MG63 (cell line): ENCODE data around the gene EIF5A. TPM values are rescaled to one million over a fixed set of nuclear protein-coding genes. Genes with fewer than 3 reads are reported as not detected.

Experiments used
- DNase-seq: peaks from one replicate; pipeline ENCODE4 v3.0.0-alpha.2; 2020
- H3K27me3 ChIP-seq: fragments of 250-450 bp; sonication (Bioruptor Pico); 2 replicates; pipeline ENCODE4 v1.5.1; 2020; ENCODE audit warnings: mild to moderate bottlenecking, moderate library complexity
- H3K36me3 ChIP-seq: fragments of 250-450 bp; sonication (Bioruptor Pico); 2 replicates; pipeline ENCODE4 v1.5.1; 2020; ENCODE audit warnings: mild to moderate bottlenecking, moderate library complexity
- H3K4me3 ChIP-seq: fragments of 250-450 bp; sonication (Bioruptor Pico); 2 replicates; pipeline ENCODE4 v1.5.1; 2020; ENCODE audit warnings: mild to moderate bottlenecking, moderate library complexity
- H3K9me3 ChIP-seq: fragments of 250-450 bp; sonication (Bioruptor Pico); 2 replicates; pipeline ENCODE4 v1.5.1; 2020; ENCODE audit warnings: mild to moderate bottlenecking, moderate library complexity
- total RNA-seq: library from RNA; depleted of rRNA; stranded (reverse); fragments of >200 nt; shearing (Covaris generic); gene quantifications from 2 replicates; pipeline ENCODE4 v1.2.3, GENCODE V29; 2014; ENCODE audit warnings: low replicate concordance

Gene EIF5A
- total RNA-seq, 1 experiment from 2014 or later, result 1,396 TPM

DNA sequence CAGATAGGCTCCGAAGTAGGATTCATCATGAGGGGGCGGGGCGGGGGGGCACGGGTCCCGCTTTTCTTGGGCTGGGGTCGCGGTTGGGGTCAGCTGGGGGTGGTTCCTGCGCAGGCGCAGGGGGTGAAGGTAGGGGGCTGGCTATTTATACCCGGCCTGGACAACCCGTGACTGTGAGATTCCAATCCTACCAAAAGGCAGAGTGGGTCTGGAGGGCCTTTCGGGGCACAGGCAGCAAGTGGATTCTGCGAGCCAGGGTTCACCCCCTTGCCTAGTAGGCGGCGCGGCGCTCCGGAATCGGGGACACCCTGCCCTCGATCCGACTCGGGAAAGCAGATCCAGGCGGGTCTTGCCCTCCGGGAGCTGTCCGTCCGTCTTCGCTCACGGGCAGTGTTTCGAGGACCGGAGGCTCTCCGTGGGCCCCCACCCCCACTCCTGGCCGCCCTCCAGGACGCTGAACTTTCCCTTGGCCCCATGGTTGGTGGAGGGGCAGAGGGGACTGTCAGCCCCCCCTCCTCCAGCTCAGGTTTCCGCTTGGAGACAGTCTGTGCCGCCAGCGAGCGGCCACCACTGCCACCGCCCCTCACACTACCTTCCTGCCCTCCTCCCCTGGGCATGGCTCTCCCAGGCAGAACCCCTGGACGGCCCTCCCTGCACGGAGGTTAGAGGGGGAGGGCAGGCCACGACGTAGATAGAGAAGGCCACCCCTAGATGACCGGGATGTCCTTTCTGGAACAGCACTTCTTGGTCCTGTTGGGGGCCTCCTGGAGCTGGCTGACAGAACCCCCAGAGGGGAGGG, 25.3 kb upstream of the EIF5A start:
- no peak for DNase-seq
- no peaks in the 10 kb centered on the region for H3K27me3 ChIP-seq
- no peaks in the 10 kb centered on the region for H3K36me3 ChIP-seq
- no peaks in the 10 kb centered on the region for H3K9me3 ChIP-seq
- H3K4me3 ChIP-seq, result no peak overlapping the region

DNA sequence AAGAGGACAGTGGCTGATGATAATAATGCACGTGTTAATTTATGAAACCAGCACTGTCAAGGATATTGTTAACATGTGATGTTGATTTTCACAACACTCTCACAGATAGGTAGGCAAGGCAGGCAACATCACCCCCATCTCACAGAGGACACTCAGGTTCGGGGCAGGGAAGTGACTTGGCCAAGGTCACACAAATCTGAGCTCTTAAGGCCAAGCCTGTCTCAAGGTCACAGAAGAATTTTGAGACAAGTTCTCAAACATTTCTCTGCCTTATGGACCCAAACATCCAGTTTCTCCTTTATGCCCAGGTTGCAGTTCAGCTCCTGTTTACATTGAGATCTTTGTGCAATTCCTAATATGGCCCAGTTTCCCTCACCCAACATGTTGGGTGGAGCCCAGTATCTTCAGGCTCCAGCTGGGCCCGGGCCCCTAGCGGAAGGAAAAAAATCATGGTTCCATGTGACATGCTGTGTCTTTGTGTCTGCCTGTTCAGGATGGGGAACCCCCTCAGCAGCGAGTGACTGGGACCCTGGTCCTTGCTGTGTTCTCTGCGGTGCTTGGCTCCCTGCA, 24.6 kb upstream of the EIF5A start:
- Histone ChIP-seq H3K36me3 (no peaks in the 10 kb centered on the region), H3K27me3 (no peaks in the 10 kb centered on the region), H3K4me3 (no peak overlapping the region), H3K9me3 (no peaks in the 10 kb centered on the region)
- DNase-seq, result no peak

DNA sequence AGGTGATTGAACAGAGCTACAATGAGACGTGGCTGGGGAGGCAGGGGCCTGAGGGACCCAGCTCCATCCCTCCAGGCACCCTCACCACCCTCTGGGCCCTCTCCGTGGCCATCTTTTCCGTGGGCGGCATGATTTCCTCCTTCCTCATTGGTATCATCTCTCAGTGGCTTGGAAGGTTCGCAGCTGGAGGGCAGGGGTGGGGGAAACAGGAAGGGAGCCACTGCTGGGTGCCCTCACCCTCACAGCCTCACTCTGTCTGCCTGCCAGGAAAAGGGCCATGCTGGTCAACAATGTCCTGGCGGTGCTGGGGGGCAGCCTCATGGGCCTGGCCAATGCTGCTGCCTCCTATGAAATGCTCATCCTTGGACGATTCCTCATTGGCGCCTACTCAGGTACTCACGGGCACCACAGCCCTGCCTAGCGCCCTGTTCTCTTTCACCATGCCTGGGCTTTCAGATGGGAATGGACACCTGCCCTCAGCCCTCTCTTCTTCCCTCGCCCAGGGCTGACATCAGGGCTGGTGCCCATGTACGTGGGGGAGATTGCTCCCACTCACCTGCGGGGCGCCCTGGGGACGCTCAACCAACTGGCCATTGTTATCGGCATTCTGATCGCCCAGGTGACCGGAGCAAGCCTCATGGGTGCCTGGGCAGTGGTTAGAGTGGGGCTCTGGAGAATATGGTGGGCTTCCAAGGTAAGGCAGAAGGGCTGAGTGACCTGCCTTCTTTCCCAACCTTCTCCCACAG, 23.8 kb upstream of the EIF5A start:
- Histone ChIP-seq H3K4me3 (no peak overlapping the region), H3K9me3 (no peaks in the 10 kb centered on the region), H3K36me3 (no peaks in the 10 kb centered on the region), H3K27me3 (no peaks in the 10 kb centered on the region)
- no peak for DNase-seq

DNA sequence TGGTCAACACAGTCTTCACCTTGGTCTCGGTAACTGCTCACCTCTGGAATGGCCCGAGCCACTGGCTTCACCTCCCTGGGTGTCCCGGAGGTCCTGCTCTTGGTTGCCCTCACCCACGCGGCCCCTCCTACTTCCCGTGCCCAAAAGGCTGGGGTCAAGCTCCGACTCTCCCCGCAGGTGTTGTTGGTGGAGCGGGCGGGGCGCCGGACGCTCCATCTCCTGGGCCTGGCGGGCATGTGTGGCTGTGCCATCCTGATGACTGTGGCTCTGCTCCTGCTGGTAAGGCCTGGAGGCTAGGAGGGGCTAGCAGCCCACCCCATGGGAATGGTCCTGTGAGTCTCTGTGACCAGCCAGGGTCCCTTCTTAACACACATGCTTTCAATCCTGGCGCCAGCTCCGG, 22.5 kb upstream of the EIF5A start:
- H3K4me3 ChIP-seq, result no peak overlapping the region
- H3K36me3 ChIP-seq, result no peaks in the 10 kb centered on the region
- no peaks in the 10 kb centered on the region for H3K9me3 ChIP-seq
- no peak for DNase-seq
- H3K27me3 ChIP-seq, result no peaks in the 10 kb centered on the region

DNA sequence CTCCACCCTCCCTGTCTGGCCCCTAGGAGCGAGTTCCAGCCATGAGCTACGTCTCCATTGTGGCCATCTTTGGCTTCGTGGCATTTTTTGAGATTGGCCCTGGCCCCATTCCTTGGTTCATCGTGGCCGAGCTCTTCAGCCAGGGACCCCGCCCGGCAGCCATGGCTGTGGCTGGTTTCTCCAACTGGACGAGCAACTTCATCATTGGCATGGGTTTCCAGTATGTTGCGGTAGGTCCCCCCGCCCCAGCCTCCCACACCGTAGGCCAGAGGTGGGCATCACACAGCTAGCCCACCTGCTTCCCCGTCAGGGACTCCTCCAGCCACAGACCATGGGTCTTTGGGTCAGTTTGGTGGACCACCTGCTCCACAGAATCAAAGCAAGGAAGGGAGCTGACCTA, 21.7 kb upstream of the EIF5A start:
- Histone ChIP-seq H3K9me3 (no peaks in the 10 kb centered on the region), H3K36me3 (no peaks in the 10 kb centered on the region), H3K4me3 (no peak overlapping the region), H3K27me3 (no peaks in the 10 kb centered on the region)
- no peak for DNase-seq

DNA sequence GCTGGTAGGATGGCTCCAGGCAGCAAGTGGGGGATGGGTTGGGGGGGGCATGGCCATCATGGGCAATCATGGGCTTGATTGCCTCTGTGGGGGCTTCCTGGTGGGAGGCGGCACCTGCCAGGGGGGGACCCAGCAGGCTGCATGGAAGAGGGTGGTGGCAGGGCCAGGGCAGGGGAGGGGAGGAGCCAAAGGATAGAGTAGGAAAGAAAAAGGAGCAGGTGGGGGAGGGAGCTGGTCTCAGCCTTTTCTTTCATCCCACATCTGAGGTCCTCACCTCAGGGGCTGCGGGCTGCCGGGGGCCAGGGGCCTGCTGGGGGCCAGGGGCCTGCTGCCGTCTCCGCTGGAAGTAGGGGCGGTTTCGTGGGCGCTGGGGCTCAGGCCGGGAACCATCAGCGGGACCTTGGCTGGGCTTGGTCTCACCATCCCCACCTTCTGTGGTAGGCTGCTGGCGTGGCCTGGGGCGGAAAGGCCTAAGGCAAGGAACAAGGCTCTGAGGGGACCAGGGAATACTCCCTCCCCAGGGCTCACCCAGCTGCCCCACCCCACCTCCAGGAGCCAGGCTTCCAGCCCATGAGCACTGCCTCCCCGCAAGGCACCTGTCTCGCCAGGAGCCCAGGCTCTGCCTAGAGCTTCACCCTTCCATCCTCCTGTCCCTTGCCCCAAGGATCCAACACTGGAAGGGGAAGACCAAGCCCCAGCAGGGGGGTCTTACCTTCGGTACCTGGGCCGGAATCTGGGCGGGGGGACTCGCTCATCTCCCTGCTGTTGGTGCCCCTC, 18.0 kb upstream of the EIF5A start:
- H3K36me3 ChIP-seq, result no peaks in the 10 kb centered on the region
- DNase-seq, result no peak
- H3K27me3 ChIP-seq, result no peaks in the 10 kb centered on the region

DNA sequence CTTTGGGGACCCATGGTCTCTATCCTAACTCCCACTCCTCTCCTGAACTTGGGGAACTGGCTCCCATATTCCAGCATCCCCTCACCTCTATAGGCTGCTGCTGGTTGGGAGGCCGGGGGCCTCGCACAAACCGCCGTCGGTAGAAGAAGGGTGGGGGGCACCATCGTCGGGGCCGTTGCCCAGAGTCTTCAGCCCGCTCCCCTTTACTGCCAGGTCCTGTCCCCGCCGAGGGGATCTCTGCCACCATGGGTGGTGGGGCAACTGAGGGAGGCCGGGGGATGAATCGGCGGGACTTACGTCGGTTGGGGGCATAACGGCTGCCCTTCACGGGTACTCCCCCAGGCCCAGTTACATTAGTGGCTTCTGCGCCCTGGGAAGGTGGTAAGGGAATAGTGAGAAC, 17.3 kb upstream of the EIF5A start:
- no peaks in the 10 kb centered on the region for H3K27me3 ChIP-seq
- no peaks in the 10 kb centered on the region for H3K9me3 ChIP-seq
- no peaks in the 10 kb centered on the region for H3K36me3 ChIP-seq
- H3K4me3 ChIP-seq, result no peak overlapping the region
- no peak for DNase-seq

More for the DNA sequence above, 18.0 kb upstream of the EIF5A start:
- H3K4me3 ChIP-seq, result no peak overlapping the region
- no peaks in the 10 kb centered on the region for H3K9me3 ChIP-seq

DNA sequence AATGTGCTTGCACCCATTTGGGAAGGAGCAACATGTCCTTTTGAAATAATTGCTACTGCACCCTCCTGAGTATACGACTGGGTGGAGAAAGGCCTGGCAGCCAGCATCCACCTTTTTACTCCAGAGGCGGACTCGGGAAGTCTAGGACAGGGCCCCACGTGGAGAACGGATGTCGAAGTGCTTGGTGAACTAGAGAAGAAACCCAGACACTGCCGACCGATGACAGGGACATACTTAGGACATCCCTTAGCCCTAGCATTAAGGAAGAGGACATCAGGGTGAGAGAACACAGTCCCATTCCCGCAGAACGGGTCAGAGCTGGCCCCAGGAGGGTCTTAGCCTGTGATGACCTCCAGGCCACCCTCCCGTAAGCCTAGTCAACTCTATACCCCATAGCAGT, 16.7 kb upstream of the EIF5A start:
- no peak for DNase-seq
- H3K27me3 ChIP-seq, result no peaks in the 10 kb centered on the region
- no peaks in the 10 kb centered on the region for H3K9me3 ChIP-seq
- no peak overlapping the region for H3K4me3 ChIP-seq
- no peaks in the 10 kb centered on the region for H3K36me3 ChIP-seq

DNA sequence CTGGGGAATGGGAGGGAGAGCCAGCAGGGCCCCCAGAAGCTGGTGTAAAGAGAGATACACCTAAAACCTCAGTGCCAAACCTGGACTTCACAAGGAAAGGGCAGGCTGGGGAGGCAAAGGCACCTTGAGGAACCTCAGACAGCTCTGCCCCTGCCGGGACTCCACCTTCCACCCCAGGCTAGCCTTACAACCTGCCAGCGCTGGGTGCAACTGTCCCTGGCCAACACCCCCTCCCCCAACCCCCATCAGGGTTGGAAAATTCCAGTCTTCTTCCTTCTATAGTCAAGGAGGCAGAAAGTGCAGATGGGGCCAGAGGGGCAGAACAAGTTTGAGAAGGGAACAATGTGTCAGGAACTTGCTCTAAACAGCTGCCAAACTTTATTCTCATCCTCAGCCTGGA, 15.2 kb upstream of the EIF5A start:
- H3K9me3 ChIP-seq, result no peaks in the 10 kb centered on the region
- no peak overlapping the region for H3K4me3 ChIP-seq
- no peaks in the 10 kb centered on the region for H3K27me3 ChIP-seq
- no peak for DNase-seq
- H3K36me3 ChIP-seq, result no peaks in the 10 kb centered on the region

DNA sequence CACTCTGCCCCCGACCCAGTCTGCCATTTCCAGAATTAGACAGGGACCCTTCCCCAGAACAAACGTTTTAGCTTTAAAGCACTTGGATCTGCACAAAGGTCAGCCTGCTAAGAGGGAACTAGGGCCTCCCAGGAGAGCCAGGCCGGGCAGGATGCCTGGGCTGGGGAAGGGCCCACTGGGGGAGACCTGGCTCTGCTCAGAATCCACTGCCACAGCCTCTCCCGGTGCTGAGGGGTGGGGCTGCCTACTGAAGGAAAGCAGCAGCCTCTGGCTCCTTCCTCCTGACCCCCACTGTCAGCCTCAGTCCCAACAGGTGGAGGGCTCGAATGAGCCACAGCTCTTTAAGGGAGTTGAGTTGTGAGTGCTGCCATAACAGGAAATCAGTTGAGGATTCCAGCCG, 14.7 kb upstream of the EIF5A start:
- no peaks in the 10 kb centered on the region for H3K9me3 ChIP-seq
- H3K36me3 ChIP-seq, result no peaks in the 10 kb centered on the region
- peak; percentile 8 for DNase-seq
- no peaks in the 10 kb centered on the region for H3K27me3 ChIP-seq
- no peak overlapping the region for H3K4me3 ChIP-seq

DNA sequence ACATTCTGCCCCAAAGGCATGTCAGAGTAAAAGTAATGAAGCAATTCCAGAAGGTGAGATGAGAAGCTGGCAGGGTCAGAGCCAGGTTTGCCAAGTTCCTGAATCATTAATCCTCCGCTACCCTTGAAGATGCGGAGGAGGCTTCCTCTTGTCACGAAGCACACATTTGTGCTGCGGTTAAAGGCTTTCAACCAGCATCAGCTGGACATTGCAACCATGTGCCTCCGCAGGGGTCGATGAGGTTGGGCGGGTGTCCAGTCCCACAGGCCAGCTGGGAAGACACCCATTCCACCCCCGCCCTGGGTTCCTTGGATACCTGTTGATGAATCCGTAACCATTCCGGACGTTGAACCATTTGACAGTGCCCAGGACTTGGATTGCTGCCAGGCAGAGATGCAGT, 14.3 kb upstream of the EIF5A start:
- H3K9me3 ChIP-seq, result no peaks in the 10 kb centered on the region
- DNase-seq, result peak; percentile 19
- no peaks in the 10 kb centered on the region for H3K27me3 ChIP-seq

DNA sequence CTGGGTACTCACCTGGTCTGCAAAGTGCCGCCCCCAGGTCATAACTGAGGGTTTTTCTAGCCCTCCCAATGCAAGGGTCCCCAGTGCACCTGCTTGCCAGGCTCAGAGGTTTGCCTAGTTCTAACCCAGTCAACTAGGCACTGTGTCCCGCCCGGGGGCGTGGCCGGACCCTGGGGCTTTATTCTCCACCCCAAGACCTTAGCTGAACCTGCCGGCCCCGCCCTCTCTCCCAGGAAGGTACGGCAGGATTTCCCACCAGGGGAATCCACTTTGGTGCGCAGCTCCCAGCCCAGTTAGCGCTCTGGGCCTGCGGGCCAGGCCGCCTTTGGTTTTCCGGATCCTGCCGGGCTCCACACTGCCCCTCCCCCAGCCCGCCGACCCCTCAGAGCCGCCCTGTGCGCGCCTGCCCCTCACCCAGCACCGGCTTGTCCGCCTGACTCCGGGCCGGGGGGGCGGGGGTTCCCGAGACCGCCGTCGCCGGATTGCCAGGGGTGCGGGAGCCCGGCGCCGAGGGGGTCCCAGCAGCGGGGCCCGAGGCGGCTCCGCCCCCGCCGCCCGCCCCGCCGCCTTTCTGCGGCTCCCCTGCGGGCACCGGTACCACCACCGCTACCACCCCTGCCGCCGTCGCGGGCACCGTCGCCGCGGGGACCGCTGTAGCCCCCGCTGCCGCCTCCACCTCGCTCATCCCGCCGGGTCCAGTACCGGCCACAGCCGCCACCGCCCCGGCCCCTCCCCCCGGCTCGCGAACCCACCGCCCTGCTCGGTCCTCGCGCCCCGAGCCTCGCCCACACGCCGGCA, 13.4 kb upstream of the EIF5A start:
- peak overlapping the region; percentile 31; the same call in 1 of the 2 replicates for H3K4me3 ChIP-seq
- no peaks in the 10 kb centered on the region for H3K36me3 ChIP-seq
- H3K9me3 ChIP-seq, result no peaks in the 10 kb centered on the region
- DNase-seq, result peak; percentile 16
- no peaks in the 10 kb centered on the region for H3K27me3 ChIP-seq

More for the DNA sequence above, 14.3 kb upstream of the EIF5A start:
- Histone ChIP-seq H3K4me3 (no peak overlapping the region), H3K36me3 (no peaks in the 10 kb centered on the region)

DNA sequence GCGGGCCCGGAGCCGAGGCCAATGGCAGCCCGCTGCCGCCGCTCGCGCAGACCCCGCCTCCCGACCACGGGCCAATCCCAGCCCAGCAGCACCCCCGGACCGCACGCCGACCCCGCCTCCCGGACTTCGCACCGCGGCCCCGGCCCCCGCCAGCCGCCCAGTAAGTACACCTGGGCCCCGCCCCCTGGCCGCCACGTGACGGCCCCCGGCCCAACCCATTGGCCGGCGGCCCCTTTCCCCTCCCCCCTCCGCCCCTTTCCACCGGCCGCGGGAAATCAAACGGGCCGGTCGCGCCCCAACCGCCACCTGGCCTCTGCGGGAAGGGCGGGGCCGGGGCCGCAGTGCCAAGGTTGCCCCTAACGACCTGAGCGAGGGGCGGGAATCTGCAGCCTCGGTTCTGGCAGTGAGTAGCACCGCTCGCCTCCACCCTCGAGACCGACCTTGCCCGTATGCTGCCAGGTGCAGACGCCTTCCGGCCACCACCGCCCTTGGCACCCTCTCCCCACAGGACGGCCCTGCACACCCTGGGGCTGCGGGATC, 12.7 kb upstream of the EIF5A start, which contains the start of gene YBX2:
YBX2 (minus strand) TSS at position 26 of the 540 bp plus-strand sequence. CDS start 139 bp downstream, outside the sequence.
- H3K4me3 ChIP-seq, result peak within 1 kb of the TSS; percentile 31; the same call in 1 of the 2 replicates
- H3K36me3 ChIP-seq, result no peaks in the 10 kb centered on the region
- peak; percentile 80 for DNase-seq
- H3K27me3 ChIP-seq, result no peaks in the 10 kb centered on the region
- H3K9me3 ChIP-seq, result no peaks in the 10 kb centered on the region

DNA sequence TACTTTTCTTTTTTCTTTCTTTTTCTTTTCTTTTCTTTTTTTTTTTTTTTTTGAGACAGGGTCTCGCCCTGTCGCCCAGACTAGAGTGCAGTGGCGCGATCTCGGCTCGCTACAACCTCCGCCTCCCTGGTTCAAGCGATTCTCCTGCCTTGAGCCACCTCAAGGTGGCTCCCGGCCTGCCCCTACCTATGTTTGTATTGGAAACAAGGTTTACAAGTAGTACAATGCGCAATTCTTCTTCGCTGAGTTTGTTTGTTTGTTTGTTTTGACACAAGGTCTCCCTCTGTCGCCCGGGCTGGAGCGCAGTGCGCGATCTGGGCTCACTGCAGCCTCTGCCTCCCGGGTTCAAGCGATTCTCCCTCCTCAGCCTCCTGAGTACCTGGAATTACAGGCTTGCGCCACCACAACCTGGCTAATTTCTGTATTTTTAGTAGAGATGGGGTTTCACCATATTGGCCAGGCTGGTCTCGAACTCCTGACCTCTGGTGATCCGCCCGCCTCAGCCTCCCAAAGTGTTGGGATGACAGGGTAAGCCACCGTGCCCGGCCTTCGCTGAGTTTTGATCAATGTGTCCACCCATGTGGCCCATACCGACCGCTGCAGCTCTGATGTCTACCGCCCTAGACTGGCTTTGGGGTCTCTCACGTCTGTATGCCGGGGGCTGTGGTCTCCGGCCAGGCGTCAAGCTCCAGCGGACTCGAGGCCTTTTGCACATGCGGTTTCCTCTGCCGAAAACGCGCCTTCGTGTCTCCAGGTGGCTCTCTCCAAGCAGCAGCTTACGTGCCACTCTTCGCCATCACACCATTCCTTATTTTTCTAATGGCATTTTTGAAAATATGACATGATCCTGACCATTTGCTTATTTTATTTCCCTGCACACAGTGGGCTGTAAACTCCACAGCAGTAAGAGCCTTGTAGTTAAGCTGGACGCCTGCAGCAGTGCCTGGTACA, 11.9 kb upstream of the EIF5A start:
- no peak for DNase-seq
- H3K36me3 ChIP-seq, result no peaks in the 10 kb centered on the region
- no peaks in the 10 kb centered on the region for H3K27me3 ChIP-seq

More for the DNA sequence above, 11.9 kb upstream of the EIF5A start:
- H3K4me3 ChIP-seq, result no peak overlapping the region
- no peaks in the 10 kb centered on the region for H3K9me3 ChIP-seq
